ENCODE results near the gene C1orf226. TPM values are rescaled to one million over a fixed set of nuclear protein-coding genes. Genes with fewer than 3 reads are reported as not detected.

The C1orf226 gene
- total and polyA plus RNA-seq, 9 of the 15 experiments (the other 6 are each of a cell fraction or from before 2014, with no cell fraction given), result 0.10 to 1.4 (median 0.47) TPM

- TF ChIP-seq ZFP1 (CRISPR knock-in tag; IDR thresholded peaks at IDR 0.05) (no peak), ZNF696 (CRISPR knock-in tag; conservative IDR thresholded peaks at IDR 0.05) (no peak), PHB (CRISPR knock-in tag; IDR thresholded peaks at IDR 0.05) (no peak), ZNF75A (CRISPR knock-in tag; IDR thresholded peaks at IDR 0.05) (no peak), RFX1 (IDR thresholded peaks at IDR 0.05) (no peak), ZNF23 (CRISPR knock-in tag; IDR thresholded peaks at IDR 0.05) (no peak), ATF4 (CRISPR knock-in tag; IDR thresholded peaks at IDR 0.05) (no peak), MED1 (CRISPR knock-in tag; IDR thresholded peaks at IDR 0.05; ENCODE audit: borderline replicate concordance) (no peak), BACH1 (tag; IDR thresholded peaks at IDR 0.05) (0 out of 2 replicates have a peak, but pooled peaks have one; percentile 21), ZBTB34 (CRISPR knock-in tag; IDR thresholded peaks at IDR 0.05) (no peak), EZH2 (IDR thresholded peaks at IDR 0.05; ENCODE audit: borderline replicate concordance, low read depth, low read length) (no peak), ZNF143 (CRISPR knock-in tag; IDR thresholded peaks at IDR 0.05) (no peak), MEIS2 (IDR thresholded peaks at IDR 0.05; ENCODE audit: partially characterized antibody) (peak; percentile 65), EP300 (IDR thresholded peaks at IDR 0.05; ENCODE audit: low read length) (0 out of 2 replicates have a peak, but pooled peaks have one; percentile 18), ZFPM2 (CRISPR knock-in tag; IDR thresholded peaks at IDR 0.05) (no peak), THRA (IDR thresholded peaks at IDR 0.05) (no peak), PKNOX1 (IDR thresholded peaks at IDR 0.05) (peak; percentile 62), ZKSCAN8 (CRISPR knock-in tag; IDR thresholded peaks at IDR 0.05) (no peak), SMC3 (conservative IDR thresholded peaks at IDR 0.05; ENCODE audit: insufficient read depth, low read depth, low read length) (peak; percentile 59; the same call in 1 of the 2 replicates), ELF2 (CRISPR knock-in tag; IDR thresholded peaks at IDR 0.05) (no peak), ZNF253 (CRISPR knock-in tag; conservative IDR thresholded peaks at IDR 0.05) (no peak), SMARCE1 (IDR thresholded peaks at IDR 0.05) (peak; percentile 69), ETV6 (IDR thresholded peaks at IDR 0.05; ENCODE audit: borderline replicate concordance in 1 of 2, low read depth in 2 of 2, low read length in 1 of 2) (peak; percentile 92 to 93), ETV6 (CRISPR knock-in tag; IDR thresholded peaks at IDR 0.05; ENCODE audit: borderline replicate concordance) (no peak), BCL6 (CRISPR knock-in tag; IDR thresholded peaks at IDR 0.05) (no peak), NFATC3 (IDR thresholded peaks at IDR 0.05) (peak; percentile 84), FOXM1 (IDR thresholded peaks at IDR 0.05; ENCODE audit: low read depth) (no peak), FOXM1 (CRISPR knock-in tag; IDR thresholded peaks at IDR 0.05; ENCODE audit: low read depth) (no peak)
Measured at GRCh38 chr1:162391790-162392563, 10.4 kb downstream of the C1orf226 start (continued).
